SJCRH30 (cell line): ENCODE measurements around the gene UGT1A6. TPM values are rescaled to one million over a fixed set of nuclear protein-coding genes. Genes with fewer than 3 reads are reported as not detected.

Experiments
- DNase-seq, 2 experiments: peaks; one replicate each; pipeline ENCODE4 v3.0.0-alpha.2; 2015 to 2020
- H3K27ac ChIP-seq: fragments of 250-450 bp; sonication (Bioruptor Pico); 2 replicates; pipeline ENCODE4 v1.5.1; 2020; ENCODE audit warnings: mild to moderate bottlenecking, moderate library complexity
- H3K27me3 ChIP-seq: fragments of 250-450 bp; sonication (Bioruptor Pico); 2 replicates; pipeline ENCODE4 v1.5.1; 2020; ENCODE audit warnings: mild to moderate bottlenecking, moderate library complexity
- H3K36me3 ChIP-seq: fragments of 250-450 bp; sonication (Bioruptor Pico); 2 replicates; pipeline ENCODE4 v1.5.1; 2020; ENCODE audit warnings: mild to moderate bottlenecking, moderate library complexity
- H3K4me1 ChIP-seq: fragments of 250-450 bp; sonication (Bioruptor Pico); 2 replicates; pipeline ENCODE4 v1.5.1; 2020; ENCODE audit warnings: mild to moderate bottlenecking, moderate library complexity
- H3K4me3 ChIP-seq: fragments of 250-450 bp; sonication (Bioruptor Pico); 2 replicates; pipeline ENCODE4 v1.5.1; 2020; ENCODE audit warnings: mild to moderate bottlenecking, moderate library complexity
- H3K9me3 ChIP-seq: fragments of 250-450 bp; sonication (Bioruptor Pico); replicated peaks from 2 replicates; pipeline ENCODE4 v1.5.1; 2020; ENCODE audit warnings: mild to moderate bottlenecking, moderate library complexity
- total RNA-seq: library from RNA; depleted of rRNA; stranded (reverse); fragments of >200 nt; shearing (Covaris generic); gene quantifications from 2 replicates; pipeline ENCODE4 v1.2.3, GENCODE V29; 2014

Gene UGT1A6
- total RNA-seq, 1 experiment from 2014 or later, result not detected

GRCh38 chr2:233674314-233674713, 18.4 kb upstream of the UGT1A6 start:
- Histone ChIP-seq H3K36me3 (no peaks in the 10 kb centered on the region), H3K27ac (no peak overlapping the region), H3K27me3 (no peaks in the 10 kb centered on the region), H3K4me1 (peaks cover 5% of the 10 kb centered on the region; the same call in 1 of the 2 replicates), H3K4me3 (no peak overlapping the region), H3K9me3 (no peaks in the 10 kb centered on the region)
- no peak for DNase-seq

GRCh38 chr2:233674995-233675394, 17.7 kb upstream of the UGT1A6 start:
- Histone ChIP-seq H3K9me3 (no peaks in the 10 kb centered on the region), H3K27ac (no peak overlapping the region), H3K4me3 (no peak overlapping the region), H3K36me3 (no peaks in the 10 kb centered on the region), H3K27me3 (no peaks in the 10 kb centered on the region), H3K4me1 (peaks cover 5% of the 10 kb centered on the region; the same call in 1 of the 2 replicates)
- peak; percentile 10 to 51 for DNase-seq

- H3K4me3 ChIP-seq, result no peak overlapping the region
- no peaks in the 10 kb centered on the region for H3K9me3 ChIP-seq
- no peaks in the 10 kb centered on the region for H3K27me3 ChIP-seq
- no peak overlapping the region for H3K27ac ChIP-seq
- H3K36me3 ChIP-seq, result no peaks in the 10 kb centered on the region
- DNase-seq, result no peak
- H3K4me1 ChIP-seq, result peaks cover 5% of the 10 kb centered on the region; the same call in 1 of the 2 replicates
Measured at GRCh38 chr2:233676046-233676445, 16.6 kb upstream of the UGT1A6 start.

GRCh38 chr2:233679196-233679595, 13.5 kb upstream of the UGT1A6 start:
- Histone ChIP-seq H3K36me3 (no peaks in the 10 kb centered on the region), H3K4me3 (no peak overlapping the region), H3K9me3 (no peaks in the 10 kb centered on the region), H3K4me1 (peaks cover 5% of the 10 kb centered on the region; the same call in 1 of the 2 replicates), H3K27me3 (no peaks in the 10 kb centered on the region), H3K27ac (no peak overlapping the region)
- DNase-seq, result no peak

GRCh38 chr2:233680361-233681045, 12.2 kb upstream of the UGT1A6 start:
- DNase-seq, result no peak
- Histone ChIP-seq H3K27ac (no peak overlapping the region), H3K27me3 (no peaks in the 10 kb centered on the region), H3K4me3 (no peak overlapping the region), H3K9me3 (no peaks in the 10 kb centered on the region), H3K36me3 (no peaks in the 10 kb centered on the region), H3K4me1 (peaks cover under 1% of the 10 kb centered on the region; the same call in 1 of the 2 replicates)

- Histone ChIP-seq H3K9me3 (no peaks in the 10 kb centered on the region), H3K36me3 (no peaks in the 10 kb centered on the region), H3K4me3 (no peak within 1 kb of the TSS), H3K27me3 (no peaks in the 10 kb centered on the region), H3K27ac (no peak within 1 kb of the TSS), H3K4me1 (no peaks in the 10 kb centered on the region)
- no peak for DNase-seq
Measured at GRCh38 chr2:233681521-233682099, 11.1 kb upstream of the UGT1A6 start, which contains the start of gene UGT1A7. TSS of gene UGT1A7 (plus strand) at chr2:233681901. CDS start at chr2:233681938, 37 bp downstream.

- no peaks in the 10 kb centered on the region for H3K27me3 ChIP-seq
- no peak overlapping the region for H3K27ac ChIP-seq
- no peaks in the 10 kb centered on the region for H3K9me3 ChIP-seq
- no peak for DNase-seq
- H3K36me3 ChIP-seq, result no peaks in the 10 kb centered on the region
- no peaks in the 10 kb centered on the region for H3K4me1 ChIP-seq
- no peak overlapping the region for H3K4me3 ChIP-seq
Measured at GRCh38 chr2:233684640-233685039, 8.1 kb upstream of the UGT1A6 start.

- Histone ChIP-seq H3K4me1 (no peaks in the 10 kb centered on the region), H3K36me3 (no peaks in the 10 kb centered on the region), H3K4me3 (no peak overlapping the region), H3K9me3 (no peaks in the 10 kb centered on the region), H3K27ac (no peak overlapping the region), H3K27me3 (no peaks in the 10 kb centered on the region)
- no peak for DNase-seq
Measured at GRCh38 chr2:233686928-233687327, 5.8 kb upstream of the UGT1A6 start.

- Histone ChIP-seq H3K27me3 (no peaks in the 10 kb centered on the region), H3K4me1 (no peaks in the 10 kb centered on the region), H3K36me3 (no peaks in the 10 kb centered on the region), H3K9me3 (no peaks in the 10 kb centered on the region), H3K4me3 (no peak overlapping the region), H3K27ac (no peak overlapping the region)
- DNase-seq, result no peak
Measured at GRCh38 chr2:233688341-233688740, 4.3 kb upstream of the UGT1A6 start.

GRCh38 chr2:233689031-233689430, 3.7 kb upstream of the UGT1A6 start:
- Histone ChIP-seq H3K27me3 (no peaks in the 10 kb centered on the region), H3K27ac (no peak overlapping the region), H3K4me1 (no peaks in the 10 kb centered on the region), H3K4me3 (no peak overlapping the region), H3K36me3 (no peaks in the 10 kb centered on the region), H3K9me3 (no peaks in the 10 kb centered on the region)
- no peak for DNase-seq

GRCh38 chr2:233689501-233689900, 3.2 kb upstream of the UGT1A6 start:
- no peaks in the 10 kb centered on the region for H3K9me3 ChIP-seq
- H3K36me3 ChIP-seq, result no peaks in the 10 kb centered on the region
- H3K27ac ChIP-seq, result no peak overlapping the region

GRCh38 chr2:233690444-233690843, 2.2 kb upstream of the UGT1A6 start:
- no peaks in the 10 kb centered on the region for H3K4me1 ChIP-seq
- no peak for DNase-seq
- no peaks in the 10 kb centered on the region for H3K27me3 ChIP-seq
- H3K36me3 ChIP-seq, result no peaks in the 10 kb centered on the region
- no peaks in the 10 kb centered on the region; the same call in 1 of the 2 replicates for H3K9me3 ChIP-seq
- H3K4me3 ChIP-seq, result no peak overlapping the region
- no peak overlapping the region for H3K27ac ChIP-seq

More at GRCh38 chr2:233689501-233689900, 3.2 kb upstream of the UGT1A6 start:
- no peaks in the 10 kb centered on the region for H3K27me3 ChIP-seq
- DNase-seq, result no peak
- no peaks in the 10 kb centered on the region for H3K4me1 ChIP-seq
- H3K4me3 ChIP-seq, result no peak overlapping the region

- no peaks in the 10 kb centered on the region; the same call in 1 of the 2 replicates for H3K9me3 ChIP-seq
- H3K27ac ChIP-seq, result no peak overlapping the region
- no peak for DNase-seq
- H3K27me3 ChIP-seq, result no peaks in the 10 kb centered on the region
- no peaks in the 10 kb centered on the region for H3K36me3 ChIP-seq
- H3K4me1 ChIP-seq, result no peaks in the 10 kb centered on the region
- H3K4me3 ChIP-seq, result no peak overlapping the region
Measured at GRCh38 chr2:233691443-233692433, 952 bp upstream of the UGT1A6 start.

GRCh38 chr2:233693963-233694362, 1.3 kb downstream of the UGT1A6 start:
- Histone ChIP-seq H3K4me1 (no peaks in the 10 kb centered on the region), H3K27me3 (no peaks in the 10 kb centered on the region), H3K9me3 (no peaks in the 10 kb centered on the region; the same call in 1 of the 2 replicates), H3K27ac (no peak overlapping the region), H3K4me3 (no peak overlapping the region), H3K36me3 (no peaks in the 10 kb centered on the region)
- no peak for DNase-seq

- Histone ChIP-seq H3K27ac (no peak overlapping the region), H3K9me3 (no peaks in the 10 kb centered on the region; the same call in 1 of the 2 replicates), H3K4me3 (no peak overlapping the region), H3K27me3 (no peaks in the 10 kb centered on the region), H3K36me3 (no peaks in the 10 kb centered on the region), H3K4me1 (no peaks in the 10 kb centered on the region)
- DNase-seq, result no peak
Measured at GRCh38 chr2:233698740-233699139, 6.0 kb downstream of the UGT1A6 start.
